Measurements from ENCODE around the gene TMEM213.

TMEM213 gene

GRCh38 chr7:138833596-138833995 lies 35.8 kb downstream of the TMEM213 start:
- no peak for DNase-seq (ENCODE audit: low read depth)
- H3K4me3 ChIP-seq (ENCODE audit: low read length), result no peak overlapping the region
- no peak for TF ChIP-seq CTCF (IDR thresholded peaks at IDR 0.05; ENCODE audit: insufficient read depth, low read depth, low read length, missing control alignments)

- H3K4me3 ChIP-seq (ENCODE audit: low read length), result no peak overlapping the region
- no peak for TF ChIP-seq CTCF (IDR thresholded peaks at IDR 0.05; ENCODE audit: insufficient read depth, low read depth, low read length, missing control alignments)
- DNase-seq (ENCODE audit: low read depth), result no peak
These were observed 36.8 kb downstream of the TMEM213 start for GRCh38 chr7:138834583-138834982.

GRCh38 chr7:138835087-138835486 lies 37.3 kb downstream of the TMEM213 start:
- H3K4me3 ChIP-seq (ENCODE audit: low read length), result no peak overlapping the region
- DNase-seq (ENCODE audit: low read depth), result no peak
- no peak for TF ChIP-seq CTCF (IDR thresholded peaks at IDR 0.05; ENCODE audit: insufficient read depth, low read depth, low read length, missing control alignments)

GRCh38 chr7:138837627-138838026 lies 39.8 kb downstream of the TMEM213 start:
- no peak for TF ChIP-seq CTCF (IDR thresholded peaks at IDR 0.05; ENCODE audit: insufficient read depth, low read depth, low read length, missing control alignments)
- no peak overlapping the region for H3K4me3 ChIP-seq (ENCODE audit: low read length)
- no peak for DNase-seq (ENCODE audit: low read depth)

GRCh38 chr7:138838166-138838565 lies 40.4 kb downstream of the TMEM213 start:
- DNase-seq (ENCODE audit: low read depth), result no peak
- no peak for TF ChIP-seq CTCF (IDR thresholded peaks at IDR 0.05; ENCODE audit: insufficient read depth, low read depth, low read length, missing control alignments)

GRCh38 chr7:138842111-138842510 lies 44.3 kb downstream of the TMEM213 start:
- no peak for TF ChIP-seq CTCF (IDR thresholded peaks at IDR 0.05; ENCODE audit: insufficient read depth, low read depth, low read length, missing control alignments)
- DNase-seq (ENCODE audit: low read depth), result peak; percentile 40
- H3K4me3 ChIP-seq (ENCODE audit: low read length), result no peak overlapping the region

More at GRCh38 chr7:138838166-138838565, 40.4 kb downstream of the TMEM213 start:
- H3K4me3 ChIP-seq (ENCODE audit: low read length), result no peak overlapping the region
